ENCODE measurements around the gene PIPOX.

- no peak for TF ChIP-seq EZH2phosphoT487 (IDR thresholded peaks at IDR 0.05; ENCODE audit: insufficient read depth, low read depth)
- no peak for TF ChIP-seq EZH2 (IDR thresholded peaks at IDR 0.05; ENCODE audit: insufficient read depth, poor library complexity, severe bottlenecking)
Measured at GRCh38 chr17:29014716-29015115, 28.2 kb upstream of the PIPOX start.
